ENCODE data around the gene TNS1. TPM values are rescaled to one million over a fixed set of nuclear protein-coding genes. Genes with fewer than 3 reads are reported as not detected.

The TNS1 gene
- total and polyA plus RNA-seq, 10 of the 15 experiments (the other 5 are each of a cell fraction or from before 2014, with no cell fraction given), result 0.05 to 0.44 TPM; not detected in 8

DNA sequence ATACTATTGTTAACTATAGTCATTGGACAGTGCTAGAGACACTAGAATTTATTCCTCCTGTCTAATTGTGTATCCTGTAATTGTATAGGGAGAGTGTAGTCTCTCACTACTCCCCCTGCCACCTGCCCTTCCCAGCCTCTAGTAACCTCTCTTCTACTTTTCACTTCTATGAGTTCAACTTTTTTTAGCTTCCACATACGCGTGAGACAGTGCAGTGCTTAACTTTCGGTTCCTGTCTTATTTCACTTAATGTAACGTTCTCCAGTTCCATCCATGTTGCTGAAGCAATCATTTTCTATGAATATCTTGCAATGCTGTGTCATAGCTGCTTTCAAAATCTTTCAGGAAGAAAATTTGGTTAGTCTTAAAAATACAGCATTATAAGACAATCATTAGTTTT is 43.4 kb upstream of the TNS1 start (continued):
- TF ChIP-seq RFX5 (IDR thresholded peaks at IDR 0.05; ENCODE audit: low read depth, low read length) (no peak), BMI1 (IDR thresholded peaks at IDR 0.05; ENCODE audit: borderline replicate concordance) (no peak), IKZF2 (IDR thresholded peaks at IDR 0.05) (peak in 1 of 2 experiments; percentile 31; a peak in 1 of 4 replicates), SMARCA5 (IDR thresholded peaks at IDR 0.05) (no peak), CBFB (IDR thresholded peaks at IDR 0.05; ENCODE audit: low read depth) (no peak), KLF5 (IDR thresholded peaks at IDR 0.05; ENCODE audit: partially characterized antibody) (no peak), EP300 (IDR thresholded peaks at IDR 0.05; ENCODE audit: borderline replicate concordance in 1 of 2, control insufficient read depth in 1 of 2, low read depth in 2 of 2, low read length in 2 of 2) (no peak), ELK1 (IDR thresholded peaks at IDR 0.05; ENCODE audit: low read depth, low read length) (no peak), NFIC (IDR thresholded peaks at IDR 0.05; ENCODE audit: low read depth, low read length) (no peak), SMC3 (IDR thresholded peaks at IDR 0.05; ENCODE audit: borderline replicate concordance, low read length) (no peak), WRNIP1 (IDR thresholded peaks at IDR 0.05; ENCODE audit: borderline replicate concordance, low read depth, low read length) (no peak), RB1 (IDR thresholded peaks at IDR 0.05; ENCODE audit: borderline replicate concordance) (no peak), ETV6 (conservative IDR thresholded peaks at IDR 0.05 in 1 of 2, IDR thresholded peaks at IDR 0.05 in 1 of 2; ENCODE audit: borderline replicate concordance in 1 of 2, low read depth in 1 of 2) (no peak), SUPT20H (IDR thresholded peaks at IDR 0.05; ENCODE audit: borderline replicate concordance, control insufficient read depth, low read depth, low read length) (no peak), ZNF274 (IDR thresholded peaks at IDR 0.05; ENCODE audit: insufficient read depth, insufficient read length) (no peak), IRF4 (IDR thresholded peaks at IDR 0.05; ENCODE audit: low read depth, low read length) (peak; percentile 56; the same call in 1 of the 2 replicates)
- TF ChIP-seq, protein P1, sequence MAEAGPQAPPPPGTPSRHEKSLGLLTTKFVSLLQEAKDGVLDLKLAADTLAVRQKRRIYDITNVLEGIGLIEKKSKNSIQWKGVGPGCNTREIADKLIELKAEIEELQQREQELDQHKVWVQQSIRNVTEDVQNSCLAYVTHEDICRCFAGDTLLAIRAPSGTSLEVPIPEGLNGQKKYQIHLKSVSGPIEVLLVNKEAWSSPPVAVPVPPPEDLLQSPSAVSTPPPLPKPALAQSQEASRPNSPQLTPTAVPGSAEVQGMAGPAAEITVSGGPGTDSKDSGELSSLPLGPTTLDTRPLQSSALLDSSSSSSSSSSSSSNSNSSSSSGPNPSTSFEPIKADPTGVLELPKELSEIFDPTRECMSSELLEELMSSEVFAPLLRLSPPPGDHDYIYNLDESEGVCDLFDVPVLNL (IDR thresholded peaks at IDR 0.05; ENCODE audit: low read depth, low read length), result no peak
- TF ChIP-seq, protein P2, sequence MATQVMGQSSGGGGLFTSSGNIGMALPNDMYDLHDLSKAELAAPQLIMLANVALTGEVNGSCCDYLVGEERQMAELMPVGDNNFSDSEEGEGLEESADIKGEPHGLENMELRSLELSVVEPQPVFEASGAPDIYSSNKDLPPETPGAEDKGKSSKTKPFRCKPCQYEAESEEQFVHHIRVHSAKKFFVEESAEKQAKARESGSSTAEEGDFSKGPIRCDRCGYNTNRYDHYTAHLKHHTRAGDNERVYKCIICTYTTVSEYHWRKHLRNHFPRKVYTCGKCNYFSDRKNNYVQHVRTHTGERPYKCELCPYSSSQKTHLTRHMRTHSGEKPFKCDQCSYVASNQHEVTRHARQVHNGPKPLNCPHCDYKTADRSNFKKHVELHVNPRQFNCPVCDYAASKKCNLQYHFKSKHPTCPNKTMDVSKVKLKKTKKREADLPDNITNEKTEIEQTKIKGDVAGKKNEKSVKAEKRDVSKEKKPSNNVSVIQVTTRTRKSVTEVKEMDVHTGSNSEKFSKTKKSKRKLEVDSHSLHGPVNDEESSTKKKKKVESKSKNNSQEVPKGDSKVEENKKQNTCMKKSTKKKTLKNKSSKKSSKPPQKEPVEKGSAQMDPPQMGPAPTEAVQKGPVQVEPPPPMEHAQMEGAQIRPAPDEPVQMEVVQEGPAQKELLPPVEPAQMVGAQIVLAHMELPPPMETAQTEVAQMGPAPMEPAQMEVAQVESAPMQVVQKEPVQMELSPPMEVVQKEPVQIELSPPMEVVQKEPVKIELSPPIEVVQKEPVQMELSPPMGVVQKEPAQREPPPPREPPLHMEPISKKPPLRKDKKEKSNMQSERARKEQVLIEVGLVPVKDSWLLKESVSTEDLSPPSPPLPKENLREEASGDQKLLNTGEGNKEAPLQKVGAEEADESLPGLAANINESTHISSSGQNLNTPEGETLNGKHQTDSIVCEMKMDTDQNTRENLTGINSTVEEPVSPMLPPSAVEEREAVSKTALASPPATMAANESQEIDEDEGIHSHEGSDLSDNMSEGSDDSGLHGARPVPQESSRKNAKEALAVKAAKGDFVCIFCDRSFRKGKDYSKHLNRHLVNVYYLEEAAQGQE (IDR thresholded peaks at IDR 0.05; ENCODE audit: low read depth, low read length), result no peak
- TF ChIP-seq, protein P3, sequence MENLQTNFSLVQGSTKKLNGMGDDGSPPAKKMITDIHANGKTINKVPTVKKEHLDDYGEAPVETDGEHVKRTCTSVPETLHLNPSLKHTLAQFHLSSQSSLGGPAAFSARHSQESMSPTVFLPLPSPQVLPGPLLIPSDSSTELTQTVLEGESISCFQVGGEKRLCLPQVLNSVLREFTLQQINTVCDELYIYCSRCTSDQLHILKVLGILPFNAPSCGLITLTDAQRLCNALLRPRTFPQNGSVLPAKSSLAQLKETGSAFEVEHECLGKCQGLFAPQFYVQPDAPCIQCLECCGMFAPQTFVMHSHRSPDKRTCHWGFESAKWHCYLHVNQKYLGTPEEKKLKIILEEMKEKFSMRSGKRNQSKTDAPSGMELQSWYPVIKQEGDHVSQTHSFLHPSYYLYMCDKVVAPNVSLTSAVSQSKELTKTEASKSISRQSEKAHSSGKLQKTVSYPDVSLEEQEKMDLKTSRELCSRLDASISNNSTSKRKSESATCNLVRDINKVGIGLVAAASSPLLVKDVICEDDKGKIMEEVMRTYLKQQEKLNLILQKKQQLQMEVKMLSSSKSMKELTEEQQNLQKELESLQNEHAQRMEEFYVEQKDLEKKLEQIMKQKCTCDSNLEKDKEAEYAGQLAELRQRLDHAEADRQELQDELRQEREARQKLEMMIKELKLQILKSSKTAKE (IDR thresholded peaks at IDR 0.05; ENCODE audit: low read depth, poor library complexity, severe bottlenecking), result no peak
